GM19238 (cell line): ENCODE measurements around the gene IL12RB1.
"Not testable (repeated sequence)": the region's sequence is repeated elsewhere in the genome, so short reads cannot be mapped to it uniquely, and the experiment has no call there.

Source experiments
- DNase-seq: peaks from one replicate; pipeline ENCODE4 v3.0.0; 2011; ENCODE audit warnings: low spot score; ENCODE audit not compliant: insufficient read length

IL12RB1 gene

DNA sequence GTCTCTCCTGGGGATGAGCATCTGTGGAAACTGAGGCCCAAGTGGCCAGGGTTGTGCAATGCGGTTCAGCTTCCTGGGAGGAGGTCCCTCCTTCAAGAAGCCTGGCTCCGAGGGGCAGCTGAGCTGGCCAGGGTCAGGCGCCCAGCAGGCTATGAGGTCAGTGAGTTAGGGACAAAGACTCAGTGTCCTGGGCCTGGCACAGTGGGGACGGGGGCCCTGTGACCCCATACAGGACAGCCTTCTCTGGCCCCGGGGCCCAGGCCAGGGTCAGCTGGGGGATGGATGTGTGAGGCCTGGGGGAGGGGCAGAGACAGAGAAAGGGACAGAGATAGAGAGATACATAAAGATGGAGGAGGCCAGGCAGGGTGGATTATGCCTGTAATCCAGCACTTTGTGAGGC lies 3.0 kb upstream of the IL12RB1 start:
- no peak for DNase-seq

GRCh38 chr19:18089096-18089541 lies 2.4 kb upstream of the IL12RB1 start:
- DNase-seq, result not testable (repeated sequence)

GRCh38 chr19:18085702-18086457 lies 854 bp downstream of the IL12RB1 start:
- no peak for DNase-seq

- DNase-seq, result no peak
Observed at GRCh38 chr19:18083929-18084684, 2.6 kb downstream of the IL12RB1 start.

- DNase-seq, result no peak
Observed at GRCh38 chr19:18074192-18074591, 12.5 kb downstream of the IL12RB1 start.

GRCh38 chr19:18073197-18073596 lies 13.5 kb downstream of the IL12RB1 start:
- no peak for DNase-seq

- no peak for DNase-seq
Observed at GRCh38 chr19:18072335-18072734, 14.4 kb downstream of the IL12RB1 start.

GRCh38 chr19:18070181-18070580 lies 16.6 kb downstream of the IL12RB1 start:
- no peak for DNase-seq

DNA sequence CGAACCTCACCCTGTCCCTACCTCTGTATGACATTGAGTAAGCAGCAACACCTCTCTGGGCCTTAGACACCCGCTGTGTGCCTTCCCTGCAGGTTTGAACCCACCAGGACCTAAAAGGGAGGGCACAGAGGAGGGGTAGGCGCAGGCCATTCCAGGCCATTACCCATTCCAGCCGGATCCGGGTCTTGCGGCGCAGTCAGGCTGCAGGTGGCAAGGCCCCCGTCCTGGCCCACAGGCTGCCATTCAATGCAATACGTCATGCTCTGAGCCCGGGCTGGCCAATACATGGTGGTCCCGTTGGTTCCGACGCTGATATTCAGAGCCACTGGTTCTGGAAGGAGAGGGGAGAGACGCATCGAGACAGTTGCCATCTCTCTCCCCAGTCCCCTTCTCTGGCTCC lies 17.4 kb downstream of the IL12RB1 start:
- DNase-seq, result no peak

- DNase-seq, result no peak
Observed at GRCh38 chr19:18068395-18068794, 18.3 kb downstream of the IL12RB1 start.

DNA sequence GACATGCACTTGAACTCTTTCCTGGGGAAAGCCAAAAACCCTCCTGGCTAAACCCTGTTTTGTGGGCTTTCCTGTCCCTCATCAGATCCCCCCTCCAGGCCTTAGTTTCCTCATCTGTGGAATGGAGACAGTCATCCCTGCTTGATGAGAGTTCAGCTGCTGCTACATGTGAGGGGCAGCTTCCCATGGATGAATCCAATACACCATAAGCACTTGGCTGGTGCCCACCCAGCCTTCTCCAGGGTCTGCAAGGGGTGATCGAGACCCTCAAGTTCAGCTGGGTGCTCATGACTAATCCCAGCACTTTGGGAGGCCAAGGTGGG lies 21.6 kb downstream of the IL12RB1 start:
- DNase-seq, result no peak

DNA sequence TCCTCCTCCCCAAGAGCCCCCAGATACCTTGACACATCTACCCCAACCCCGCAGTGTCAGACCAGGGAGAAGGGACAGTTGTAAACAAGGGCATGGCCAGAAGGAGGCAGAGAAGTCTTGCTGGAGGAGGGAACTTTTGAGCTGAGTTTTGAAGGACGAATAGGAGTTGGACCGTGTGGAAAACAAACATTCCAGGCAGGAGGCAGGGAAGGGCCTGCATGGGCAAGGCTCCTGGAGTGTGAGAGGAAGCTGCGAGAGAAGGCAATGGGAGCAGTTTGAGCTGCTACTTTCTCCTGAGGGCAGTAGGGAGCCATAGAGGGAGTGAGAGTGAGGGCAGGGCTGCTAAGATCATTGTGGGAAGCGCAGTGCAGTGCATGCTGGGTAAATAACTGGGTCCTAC lies 23.3 kb downstream of the IL12RB1 start:
- DNase-seq, result no peak

GRCh38 chr19:18062028-18062427 lies 24.7 kb downstream of the IL12RB1 start:
- no peak for DNase-seq

DNA sequence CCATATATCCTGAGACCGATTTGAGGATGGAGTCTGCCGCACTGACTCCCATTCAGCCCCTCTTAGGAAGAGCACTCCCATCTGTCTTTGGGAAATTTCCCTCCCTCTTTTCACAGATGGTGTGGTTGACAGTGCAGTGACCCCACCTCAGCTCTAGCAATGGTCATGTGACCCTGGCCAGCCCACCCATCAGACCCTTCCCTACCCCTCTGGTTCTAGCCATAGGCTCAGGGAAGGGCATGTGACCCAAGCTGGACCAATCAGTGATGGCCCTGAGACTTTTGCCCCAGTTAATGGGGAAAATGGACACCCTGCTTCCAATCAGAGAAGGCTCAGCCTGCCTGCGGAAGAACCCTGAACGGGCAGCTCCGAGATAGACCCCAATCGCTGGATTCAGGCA lies 26.3 kb downstream of the IL12RB1 start:
- no peak for DNase-seq

GRCh38 chr19:18059902-18060301 lies 26.8 kb downstream of the IL12RB1 start:
- no peak for DNase-seq

DNA sequence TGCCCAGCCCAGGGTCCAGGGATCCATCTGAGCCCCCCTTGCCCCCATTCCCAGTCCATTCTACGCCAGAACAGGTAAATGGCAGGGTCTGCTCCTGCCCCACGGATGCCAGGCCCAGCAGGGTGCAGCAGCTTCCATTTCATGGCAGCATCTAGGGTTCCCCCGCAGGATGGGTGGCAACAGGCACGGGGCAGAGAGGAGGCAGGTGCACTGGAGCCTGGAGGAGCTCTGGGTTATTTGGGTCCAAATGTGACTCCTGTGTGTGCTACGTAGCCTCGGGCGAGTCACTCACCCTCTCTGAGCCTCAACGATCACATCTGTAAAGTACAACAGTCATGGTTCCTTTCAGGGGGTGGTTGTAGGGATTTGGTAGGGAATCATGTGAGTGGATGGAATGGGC lies 27.4 kb downstream of the IL12RB1 start:
- DNase-seq, result no peak

- peak; percentile 85 for DNase-seq
Observed at GRCh38 chr19:18058208-18059009, 28.3 kb downstream of the IL12RB1 start.

DNA sequence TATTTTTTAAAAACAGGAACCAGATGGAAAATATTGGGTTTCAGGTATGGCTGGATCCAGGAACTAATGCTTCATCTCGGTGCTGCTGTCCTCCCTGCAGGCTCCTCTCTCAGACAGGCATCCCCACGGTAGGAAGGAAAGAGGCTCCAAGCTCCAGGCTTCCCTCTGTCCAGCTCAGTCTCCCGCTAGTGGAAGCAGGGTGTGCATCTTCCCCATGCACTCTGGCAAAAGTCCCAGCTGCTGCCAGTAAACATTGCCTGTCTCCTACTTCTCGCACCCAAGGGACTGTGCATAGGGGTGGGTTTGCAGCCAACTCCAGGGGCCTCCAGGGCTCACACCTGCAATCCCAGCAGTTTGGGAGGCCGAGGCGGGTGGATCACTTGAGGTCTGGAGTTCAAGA lies 29.2 kb downstream of the IL12RB1 start:
- DNase-seq, result no peak

DNA sequence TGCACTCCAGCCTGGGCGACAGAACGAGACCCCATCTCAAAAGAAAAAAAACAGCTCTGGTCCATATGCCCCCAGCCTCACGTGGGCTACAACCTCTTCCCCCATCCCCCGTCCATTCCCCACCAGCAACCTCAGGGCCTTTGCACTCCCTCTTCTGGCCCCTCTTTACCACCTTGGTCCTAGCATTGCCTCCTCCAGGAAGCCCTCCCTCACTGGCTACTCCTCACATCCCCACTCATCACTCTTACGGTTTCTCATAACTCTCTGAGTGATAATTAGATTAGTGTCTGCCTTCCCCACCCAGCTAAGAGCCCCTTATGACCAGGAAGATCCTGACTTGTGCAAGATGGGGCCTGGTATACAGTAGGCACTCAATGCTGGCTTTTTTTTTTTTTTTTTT lies 30.8 kb downstream of the IL12RB1 start:
- DNase-seq, result no peak

DNA sequence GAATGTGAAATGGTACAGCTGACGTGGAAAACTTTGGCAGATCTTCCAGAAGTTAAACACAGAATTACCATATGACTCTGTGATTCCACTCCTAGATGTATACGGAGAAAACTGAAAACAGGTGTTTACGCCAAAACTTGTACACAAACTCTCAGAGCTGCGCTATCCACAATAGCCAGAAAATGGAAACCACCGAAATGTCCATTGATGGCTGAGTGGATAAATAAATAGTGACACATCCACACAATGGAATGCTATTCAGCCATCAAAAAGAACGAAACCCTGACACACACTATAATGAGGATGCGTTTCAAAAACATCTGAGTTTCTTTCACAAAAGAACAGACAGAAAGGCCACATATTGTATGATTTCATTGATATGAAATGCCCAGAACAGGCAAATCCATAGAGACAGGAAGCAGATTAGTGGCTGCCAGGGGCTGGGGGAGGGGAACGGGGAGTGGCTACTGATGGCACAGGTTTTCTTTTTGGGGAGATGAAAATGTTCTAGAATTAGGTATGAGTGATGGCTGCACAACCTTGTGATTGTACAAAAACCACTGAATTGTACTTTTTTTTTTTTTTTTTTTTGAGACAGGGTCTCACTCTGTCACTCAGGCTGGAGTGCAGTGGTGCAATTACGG lies 33.0 kb downstream of the IL12RB1 start:
- no peak for DNase-seq

- no peak for DNase-seq
Observed at GRCh38 chr19:18051887-18052286, 34.8 kb downstream of the IL12RB1 start.

- no peak for DNase-seq
Observed at GRCh38 chr19:18049385-18049784, 37.3 kb downstream of the IL12RB1 start.
